Fibroblast of villous mesenchyme (primary cell): ENCODE measurements around the gene SLC24A4. TPM values are rescaled to one million over a fixed set of nuclear protein-coding genes. Genes with fewer than 3 reads are reported as not detected.

Experiments
- DNase-seq: peaks from one replicate; pipeline ENCODE4 v3.0.0-alpha.2; 2010; ENCODE audit warnings: low read depth
- H3K4me3 ChIP-seq: 2 replicates; pipeline ENCODE4 v1.5.1; 2011; ENCODE audit warnings: low read depth, mild to moderate bottlenecking, low read length
- total RNA-seq: library from RNA; depleted of rRNA; stranded (reverse); fragments of >200 nt; gene quantifications from 2 replicates; pipeline ENCODE4 v1.2.3, GENCODE V29; 2012
- TF ChIP-seq, protein P1 (sequence below): IDR thresholded peaks from 2 replicates; pipeline ENCODE4 v1.5.1; 2012; ENCODE audit warnings: low read depth, mild to moderate bottlenecking, low read length; ENCODE audit not compliant: insufficient read depth

The SLC24A4 gene
- total RNA-seq, 1 donor, result not detected

DNA sequence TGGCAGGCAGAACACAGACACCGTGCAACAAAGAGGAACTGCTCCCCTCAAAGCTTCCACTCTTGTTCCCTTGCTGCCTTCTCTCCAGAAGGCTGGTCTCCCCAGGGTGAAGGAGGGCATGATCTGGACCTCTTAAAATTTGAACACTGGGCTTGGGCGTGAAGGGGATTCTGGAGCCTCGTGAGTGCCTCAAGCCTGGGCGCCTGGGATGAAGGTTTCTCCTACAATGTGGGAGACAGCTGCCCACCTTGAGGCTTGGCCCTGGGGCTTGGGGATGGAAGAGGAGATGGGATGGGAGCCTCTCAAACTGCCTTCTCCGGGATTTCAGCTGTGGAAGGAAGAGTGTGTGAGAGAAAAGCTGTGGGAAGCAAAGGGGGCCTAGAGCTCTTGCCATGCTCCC, 182.9 kb downstream of the SLC24A4 start:
- TF ChIP-seq, protein P1, sequence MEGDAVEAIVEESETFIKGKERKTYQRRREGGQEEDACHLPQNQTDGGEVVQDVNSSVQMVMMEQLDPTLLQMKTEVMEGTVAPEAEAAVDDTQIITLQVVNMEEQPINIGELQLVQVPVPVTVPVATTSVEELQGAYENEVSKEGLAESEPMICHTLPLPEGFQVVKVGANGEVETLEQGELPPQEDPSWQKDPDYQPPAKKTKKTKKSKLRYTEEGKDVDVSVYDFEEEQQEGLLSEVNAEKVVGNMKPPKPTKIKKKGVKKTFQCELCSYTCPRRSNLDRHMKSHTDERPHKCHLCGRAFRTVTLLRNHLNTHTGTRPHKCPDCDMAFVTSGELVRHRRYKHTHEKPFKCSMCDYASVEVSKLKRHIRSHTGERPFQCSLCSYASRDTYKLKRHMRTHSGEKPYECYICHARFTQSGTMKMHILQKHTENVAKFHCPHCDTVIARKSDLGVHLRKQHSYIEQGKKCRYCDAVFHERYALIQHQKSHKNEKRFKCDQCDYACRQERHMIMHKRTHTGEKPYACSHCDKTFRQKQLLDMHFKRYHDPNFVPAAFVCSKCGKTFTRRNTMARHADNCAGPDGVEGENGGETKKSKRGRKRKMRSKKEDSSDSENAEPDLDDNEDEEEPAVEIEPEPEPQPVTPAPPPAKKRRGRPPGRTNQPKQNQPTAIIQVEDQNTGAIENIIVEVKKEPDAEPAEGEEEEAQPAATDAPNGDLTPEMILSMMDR, result no peak
- no peak for DNase-seq
- no peak overlapping the region for H3K4me3 ChIP-seq

DNA sequence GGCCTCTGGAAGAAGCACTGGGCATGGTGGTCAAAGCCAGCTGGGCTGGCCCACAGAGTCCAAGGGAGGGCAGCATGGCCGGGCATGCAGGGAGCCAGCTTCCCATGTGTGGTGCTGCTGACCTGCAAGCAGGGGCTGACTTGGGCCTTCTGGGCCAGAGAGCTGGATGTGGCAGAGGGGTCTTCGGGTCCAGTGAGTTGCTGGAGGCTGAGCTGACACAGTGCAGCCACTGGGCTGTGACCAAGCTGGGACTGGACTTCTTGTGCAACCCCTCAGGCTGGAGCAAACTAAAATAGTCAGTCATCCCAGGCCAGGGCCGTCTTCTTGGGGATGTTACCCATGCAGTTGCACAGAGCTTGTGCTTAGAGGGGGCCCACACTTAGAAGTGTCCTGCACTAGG, 183.3 kb downstream of the SLC24A4 start:
- TF ChIP-seq, protein P1, result no peak
- DNase-seq, result no peak
- H3K4me3 ChIP-seq, result no peak overlapping the region

DNA sequence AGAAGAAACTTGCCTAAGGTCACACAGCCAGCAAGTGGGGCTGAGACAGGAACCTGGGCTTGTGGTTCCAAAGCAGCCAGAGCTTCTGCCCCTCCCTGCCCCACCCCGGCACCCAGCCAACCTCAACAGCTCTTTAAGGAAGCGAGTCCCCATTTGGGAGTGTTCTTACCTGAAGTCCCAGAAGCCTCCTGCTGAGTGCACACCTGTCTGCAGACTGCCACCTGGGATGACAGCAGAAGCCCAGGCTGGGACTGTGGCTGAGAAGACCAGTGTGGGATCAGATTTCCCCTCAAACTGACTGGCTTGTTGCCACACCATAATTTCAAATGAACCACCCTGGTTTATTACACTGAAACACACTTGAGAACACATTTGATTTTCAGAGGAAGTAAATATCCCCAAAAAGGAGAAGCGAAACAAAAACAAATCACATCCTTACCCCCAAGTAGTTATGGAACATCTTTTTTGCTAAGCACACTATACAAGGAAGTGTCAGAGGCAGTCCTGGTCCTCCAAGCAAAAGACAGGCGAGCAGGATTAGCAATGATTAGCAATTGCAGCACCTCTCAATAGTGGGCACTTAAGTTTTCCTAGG, 184.3 kb downstream of the SLC24A4 start:
- H3K4me3 ChIP-seq, result no peak overlapping the region
- no peak for DNase-seq
- TF ChIP-seq, protein P1, result no peak

DNA sequence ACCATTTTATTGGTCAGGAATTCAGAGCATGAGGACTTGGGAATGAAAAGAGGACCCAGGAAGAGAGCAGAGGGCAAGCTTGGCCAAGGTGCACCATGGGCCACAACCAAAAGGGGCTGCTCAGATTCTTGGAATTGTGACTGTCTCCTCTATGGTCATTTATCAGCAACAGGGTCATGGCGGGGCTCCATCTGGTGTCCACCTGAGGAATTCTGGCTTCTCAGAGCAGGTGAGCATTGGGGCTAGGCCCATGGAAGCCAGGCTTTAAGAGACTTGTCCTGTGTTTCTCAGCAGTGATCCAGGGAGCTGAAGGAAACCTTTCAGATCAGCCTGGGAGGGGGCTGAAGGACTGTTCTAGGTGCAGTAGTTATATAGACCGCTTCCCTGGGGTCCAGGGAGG, 188.0 kb downstream of the SLC24A4 start:
- TF ChIP-seq, protein P1, result no peak
- H3K4me3 ChIP-seq, result no peak overlapping the region
- no peak for DNase-seq

DNA sequence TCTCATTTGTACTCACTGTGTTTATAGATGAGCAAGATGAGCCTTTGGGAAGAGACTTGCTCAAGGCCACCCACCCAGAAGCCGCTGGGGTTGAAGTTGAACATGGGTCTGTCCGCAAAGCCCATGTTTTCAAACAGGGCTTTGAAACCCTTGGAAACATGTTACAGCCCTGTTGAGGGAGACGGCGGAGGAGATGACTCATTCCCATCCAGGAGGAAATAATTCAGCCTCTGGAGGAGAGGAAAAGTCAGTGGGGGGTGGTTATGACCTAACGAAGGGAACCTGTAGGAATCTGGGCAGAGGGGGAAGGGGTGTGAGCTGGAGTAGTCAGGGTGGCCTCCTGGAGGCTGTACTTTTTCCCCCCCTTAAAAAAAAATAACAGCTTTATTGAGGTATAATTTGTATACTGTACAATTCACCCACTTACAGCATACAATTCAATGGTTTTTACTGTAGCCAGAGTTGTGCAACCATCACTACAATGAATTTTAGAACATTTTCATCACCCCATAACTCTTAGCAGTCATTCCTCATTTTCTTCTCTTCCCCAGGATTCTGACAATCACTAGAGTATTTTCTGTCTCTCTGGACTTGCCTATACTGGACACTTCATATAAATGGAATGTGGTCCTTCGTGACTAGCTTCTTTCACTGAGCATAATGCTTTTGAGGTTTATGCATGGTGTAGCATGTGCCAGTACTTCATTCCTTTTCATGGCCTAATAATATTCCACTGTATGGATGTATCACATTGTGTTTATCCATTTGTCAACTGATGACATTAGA, 188.7 kb downstream of the SLC24A4 start:
- TF ChIP-seq, protein P1, result no peak
- H3K4me3 ChIP-seq, result no peak overlapping the region
- peak; percentile 91 for DNase-seq

DNA sequence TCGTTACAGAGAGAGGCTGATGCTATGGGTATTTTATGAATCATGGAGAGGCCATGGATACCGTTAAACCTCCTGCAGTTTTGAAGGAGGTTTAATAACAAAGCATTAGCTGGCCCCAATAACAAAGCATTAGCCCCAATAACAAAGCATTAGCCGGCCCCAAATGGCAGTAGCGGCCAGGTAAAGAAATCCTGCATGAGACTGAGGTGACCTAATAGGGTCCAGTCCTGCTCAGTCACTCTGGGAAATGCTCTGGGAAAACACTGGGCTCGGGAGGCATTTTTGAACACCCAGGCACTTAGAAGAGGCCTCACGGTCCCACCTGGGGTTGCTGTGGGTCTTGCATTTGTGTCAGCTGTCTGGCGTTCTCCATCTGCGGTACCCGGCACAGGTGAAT, 189.8 kb downstream of the SLC24A4 start:
- H3K4me3 ChIP-seq, result peak overlapping the region; percentile 70
- DNase-seq, result no peak
- TF ChIP-seq, protein P1, result no peak
